Measurements from ENCODE around the gene DLGAP4.

DNA sequence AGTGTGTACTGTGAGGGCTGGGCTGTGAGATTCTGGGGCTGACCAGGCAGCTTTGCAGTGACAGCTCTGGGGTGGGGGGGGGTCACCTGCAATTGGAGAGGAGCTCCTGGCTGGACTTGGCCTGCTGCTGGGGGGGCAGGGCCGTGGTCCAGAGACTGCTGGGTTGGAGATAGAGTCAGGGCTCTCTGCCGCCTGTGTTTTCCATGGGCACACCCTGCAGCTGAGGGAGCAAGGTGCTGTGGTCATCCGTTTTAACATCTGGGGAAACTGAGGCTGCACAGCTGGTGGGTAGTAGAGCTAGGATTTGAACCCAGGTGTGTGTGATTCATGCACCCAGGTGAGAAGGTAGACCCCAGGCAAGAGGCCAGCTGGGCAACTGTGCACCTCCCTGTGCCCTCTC lies 7.3 kb downstream of the DLGAP4 start:
- TF ChIP-seq CTCF (IDR thresholded peaks at IDR 0.05) (no peak), POLR2A (IDR thresholded peaks at IDR 0.05) (no peak), EP300 (IDR thresholded peaks at IDR 0.05) (no peak)

Measured in ovary (tissue), 3 donors.